HCT116 (cell line): ENCODE results near the gene RASL10B. TPM values are rescaled to one million over a fixed set of nuclear protein-coding genes. Genes with fewer than 3 reads are reported as not detected.

ENCODE experiments used
- ATAC-seq: fragments of 200-7000 bp; cut with Tn5 transposase; 2 replicates; pipeline ENCODE4 v1.9.1; 2020; ENCODE audit warnings: mild to moderate bottlenecking, moderate library complexity
- BruUV-seq: library from RNA; stranded (reverse); fragments of 400-500 nt; replicated peaks from 2 replicates; lab custom pipeline; 2021; lab: Mats Ljungman, UMichigan
- CTCF ChIA-PET: fragments of 300-600 bp; sonication (Branson Sonifier 250); formaldehyde crosslinking; loops from one replicate; lab custom pipeline; 2021; ENCODE audit warnings: antibody characterized with exemption; lab: Charles Lee
- POLR2A ChIA-PET: fragments of 300-600, 350-600 bp; sonication (Branson Sonifier 250); formaldehyde crosslinking; loops from one replicate; lab custom pipeline; 2021; ENCODE audit warnings: antibody characterized with exemption; lab: Charles Lee
- RAD21 ChIA-PET, 2 experiments: fragments of 300-600 bp; sonication (Branson Sonifier 250); formaldehyde crosslinking; loops; one replicate each; lab custom pipeline; 2023; ENCODE audit warnings: low total read pairs in 2 of 2; ENCODE audit not compliant: uncharacterized antibody in 2 of 2, unreplicated experiment in 2 of 2, low non-redundant PET in 1 of 2; lab: Charles Lee
- DNase-seq: peaks from one replicate; pipeline ENCODE4 v3.0.0-alpha.2; 2010; ENCODE audit warnings: low read depth, low spot score
- H2AFZ ChIP-seq: fragments of 200-600 bp; shearing (Covaris generic), sonication (generic); 2 replicates; pipeline ENCODE4 v1.6.1; 2017; ENCODE audit warnings: low read depth, mixed run types, mixed read lengths, antibody characterized with exemption, low read length; ENCODE audit not compliant: poor library complexity, severe bottlenecking
- H3K27ac ChIP-seq: 2 replicates; pipeline ENCODE4 v1.5.1; 2012; ENCODE audit warnings: low read depth, low read length
- H3K27me3 ChIP-seq: fragments of 200-600 bp; sonication (generic); 2 replicates; pipeline ENCODE4 v1.6.1; 2016; ENCODE audit warnings: mixed run types, low read length, mixed read lengths; ENCODE audit not compliant: insufficient read depth
- H3K36me3 ChIP-seq, 2 experiments: fragments of 200-500 bp in 1 of 2; fragments of 200-600 bp in 1 of 2; sonication (Bioruptor generic) in 1 of 2; sonication (generic) in 1 of 2; 2 replicates each; pipeline versions ENCODE4 v1.5.1 to v1.6.1; 2014 to 2016; ENCODE audit warnings: low read length in 2 of 2, inconsistent platforms in 1 of 2, mixed read lengths in 1 of 2, mixed run types in 1 of 2; ENCODE audit not compliant: insufficient read depth in 2 of 2, control insufficient read depth in 1 of 2
- H3K4me1 ChIP-seq, 2 experiments: fragments of 200-600 bp in 1 of 2; sonication (generic) in 1 of 2; 2 replicates each; pipeline versions ENCODE4 v1.5.1 to v1.6.1; 2012 to 2017; ENCODE audit warnings: low read length in 2 of 2, inconsistent platforms in 1 of 2, mild to moderate bottlenecking in 1 of 2, mixed read lengths in 1 of 2, mixed run types in 1 of 2, moderate library complexity in 1 of 2; ENCODE audit not compliant: insufficient read depth in 2 of 2, control insufficient read depth in 1 of 2
- H3K4me2 ChIP-seq: fragments of 200-600 bp; sonication (generic); 2 replicates; pipeline ENCODE4 v1.6.1; 2017; ENCODE audit warnings: mixed run types, low read length, mixed read lengths
- H3K4me3 ChIP-seq, 2 experiments: fragments of 200-600 bp in 1 of 2; sonication (generic) in 1 of 2; replicated peaks in 1 of 2; 2 replicates each; pipeline ENCODE4 v1.5.1; 2011 to 2016; ENCODE audit warnings: low read length in 2 of 2, control low read depth in 1 of 2, low read depth in 1 of 2, mild to moderate bottlenecking in 1 of 2, mixed read lengths in 1 of 2, mixed run types in 1 of 2
- H3K79me2 ChIP-seq: fragments of 200-600 bp; sonication (generic); 2 replicates; pipeline ENCODE4 v1.6.1; 2017; ENCODE audit warnings: mild to moderate bottlenecking, mixed run types, low read length, moderate library complexity, mixed read lengths; ENCODE audit not compliant: insufficient read depth
- H3K9ac ChIP-seq: fragments of 200-600 bp; sonication (generic); 2 replicates; pipeline ENCODE4 v1.6.1; 2016; ENCODE audit warnings: low read length, mixed read lengths
- H3K9me2 ChIP-seq: fragments of 200-600 bp; sonication (generic), shearing (Covaris generic); 2 replicates; pipeline ENCODE4 v1.6.1; 2017; ENCODE audit warnings: mixed run types, mild to moderate bottlenecking, moderate library complexity; ENCODE audit not compliant: insufficient read depth
- H3K9me3 ChIP-seq, 2 experiments: fragments of 200-500 bp in 1 of 2; fragments of 200-600 bp in 1 of 2; sonication (Bioruptor generic) in 1 of 2; sonication (generic) in 1 of 2; 2 replicates each; pipeline ENCODE4 v1.6.1; 2014 to 2017; ENCODE audit warnings: low read length in 2 of 2, mixed read lengths in 2 of 2, inconsistent platforms in 1 of 2, low read depth in 1 of 2, mild to moderate bottlenecking in 1 of 2, mixed run types in 1 of 2, moderate library complexity in 1 of 2; ENCODE audit not compliant: control insufficient read depth in 1 of 2, insufficient read depth in 1 of 2
- H4K20me1 ChIP-seq: fragments of 200-600 bp; sonication (generic), shearing (Covaris generic); 2 replicates; pipeline ENCODE4 v1.6.1; 2017; ENCODE audit warnings: mixed run types, mild to moderate bottlenecking, moderate library complexity; ENCODE audit not compliant: insufficient read depth
- ELF1 ChIP-seq: IDR thresholded peaks from 2 replicates; pipeline ENCODE4 v1.6.1; 2012; ENCODE audit warnings: low read depth, borderline replicate concordance
- EZH2 ChIP-seq: fragments of 200-600 bp; sonication (generic); IDR thresholded peaks from 2 replicates; pipeline ENCODE4 v1.6.1; 2017; ENCODE audit warnings: antibody characterized with exemption, mixed run types
- FOSL1 ChIP-seq: IDR thresholded peaks from 2 replicates; pipeline ENCODE4 v1.6.1; 2012; ENCODE audit warnings: low read depth
- SIN3A ChIP-seq: IDR thresholded peaks from 2 replicates; pipeline ENCODE4 v1.6.1; 2012; ENCODE audit warnings: low read depth
- SP1 ChIP-seq: IDR thresholded peaks from 2 replicates; pipeline ENCODE4 v1.6.1; 2012; ENCODE audit warnings: low read depth
- SRF ChIP-seq: IDR thresholded peaks from 2 replicates; pipeline ENCODE4 v1.6.1; 2012; ENCODE audit warnings: low read depth
- TCF7L2 ChIP-seq: IDR thresholded peaks from 2 replicates; pipeline ENCODE4 v1.7.0; 2011; ENCODE audit warnings: borderline replicate concordance, inconsistent platforms; ENCODE audit not compliant: insufficient read depth, insufficient read length; ENCODE audit errors: extremely low read depth
- ZBTB33 ChIP-seq: IDR thresholded peaks from 2 replicates; pipeline ENCODE4 v1.6.1; 2011; ENCODE audit warnings: mild to moderate bottlenecking, low read length, moderate library complexity; ENCODE audit not compliant: insufficient replicate concordance; ENCODE audit errors: extremely low read depth
- ZFX ChIP-seq: fragments of 450-650 bp; IDR thresholded peaks from 2 replicates; pipeline ENCODE4 v1.6.1; 2017
- ZNF274 ChIP-seq: fragments of 200-500 bp; sonication (Bioruptor generic); IDR thresholded peaks from 2 replicates; pipeline ENCODE4 v1.6.1; 2014; ENCODE audit warnings: mild to moderate bottlenecking, low read depth, low read length, inconsistent platforms
- intact Hi-C: fragments of 100-400 bp; cut with micrococcal nuclease; formaldehyde crosslinking; loops from 2 replicates; pipeline ENCODE4 v1.10.0; 2022
- total RNA-seq: library from RNA; stranded (reverse); gene quantifications from one replicate; pipeline ENCODE4 v1.2.1, GENCODE V29; 2021; ENCODE audit not compliant: unreplicated experiment

RASL10B gene
- total RNA-seq, 1 experiment from 2014 or later = 0.15 TPM

- no peak overlapping the region for H3K27ac ChIP-seq
- POLR2A ChIA-PET = no interaction called here
- BruUV-seq = no TSS peak
Observed at GRCh38 chr17:35716173-35716572, 15.3 kb upstream of the RASL10B start.

More at GRCh38 chr17:35716173-35716572, 15.3 kb upstream of the RASL10B start:
- Histone ChIP-seq H2AFZ (no peak overlapping the region), H3K9me3 (no peaks in the 10 kb centered on the region), H4K20me1 (no peaks in the 10 kb centered on the region), H3K4me3 (no peak overlapping the region), H3K9me2 (no peaks in the 10 kb centered on the region), H3K36me3 (peaks cover 9 to 21% of the 10 kb centered on the region in 2 experiments; a peak in 3 of 4 replicates), H3K9ac (no peak overlapping the region), H3K79me2 (no peaks in the 10 kb centered on the region), H3K4me1 (no peaks in the 10 kb centered on the region), H3K4me2 (no peak overlapping the region), H3K27me3 (no peaks in the 10 kb centered on the region)
- DNase-seq (no peak), ATAC-seq (no peak)
- intact Hi-C loops = no loop called here
- ChIA-PET RAD21 (no interaction called here), CTCF (no interaction called here)
- TF ChIP-seq SRF (no peak), EZH2 (no peak), ZBTB33 (no peak), FOSL1 (no peak), SIN3A (no peak), SP1 (no peak), ZFX (no peak), ZNF274 (no peak), TCF7L2 (no peak), ELF1 (no peak)
